HG03439 (cell line): ENCODE measurements around the gene TMEM178A.

ENCODE experiments used
- ATAC-seq: cut with Tn5 transposase; IDR thresholded peaks from one replicate; pipeline ENCODE4 v1.9.1; 2021; ENCODE audit warnings: mild to moderate bottlenecking, moderate library complexity; ENCODE audit not compliant: unreplicated experiment

The TMEM178A gene

GRCh38 chr2:39673018-39673417, 7.3 kb downstream of the TMEM178A start:
- ATAC-seq = no peak

- no peak for ATAC-seq
Observed at GRCh38 chr2:39676342-39676741, 10.6 kb downstream of the TMEM178A start.

GRCh38 chr2:39678170-39678569, 12.5 kb downstream of the TMEM178A start:
- ATAC-seq = no peak

GRCh38 chr2:39679805-39680204, 14.1 kb downstream of the TMEM178A start:
- no peak for ATAC-seq

GRCh38 chr2:39682066-39682692, 16.5 kb downstream of the TMEM178A start:
- no peak for ATAC-seq

GRCh38 chr2:39683022-39683699, 17.4 kb downstream of the TMEM178A start:
- no peak for ATAC-seq

- ATAC-seq = no peak
Observed at GRCh38 chr2:39684464-39684863, 18.7 kb downstream of the TMEM178A start.

GRCh38 chr2:39685126-39685525, 19.4 kb downstream of the TMEM178A start:
- no peak for ATAC-seq

- ATAC-seq = no peak
Observed at GRCh38 chr2:39686456-39686855, 20.7 kb downstream of the TMEM178A start.

GRCh38 chr2:39688181-39688580, 22.5 kb downstream of the TMEM178A start:
- no peak for ATAC-seq

GRCh38 chr2:39689272-39689841, 23.6 kb downstream of the TMEM178A start:
- no peak for ATAC-seq

- no peak for ATAC-seq
Observed at GRCh38 chr2:39689876-39690275, 24.2 kb downstream of the TMEM178A start.

GRCh38 chr2:39693245-39693644, 27.5 kb downstream of the TMEM178A start:
- no peak for ATAC-seq

GRCh38 chr2:39696101-39696553, 30.4 kb downstream of the TMEM178A start:
- ATAC-seq = no peak

GRCh38 chr2:39696838-39697237, 31.1 kb downstream of the TMEM178A start:
- no peak for ATAC-seq

GRCh38 chr2:39697454-39697853, 31.7 kb downstream of the TMEM178A start:
- ATAC-seq = no peak

- ATAC-seq = no peak
Observed at GRCh38 chr2:39701137-39701536, 35.4 kb downstream of the TMEM178A start.

GRCh38 chr2:39703181-39703872, 37.6 kb downstream of the TMEM178A start:
- no peak for ATAC-seq

GRCh38 chr2:39704540-39704939, 38.8 kb downstream of the TMEM178A start:
- ATAC-seq = no peak

- ATAC-seq = no peak
Observed at GRCh38 chr2:39705638-39706037, 39.9 kb downstream of the TMEM178A start.

- no peak for ATAC-seq
Observed at GRCh38 chr2:39706312-39706711, 40.6 kb downstream of the TMEM178A start.

- ATAC-seq = no peak
Observed at GRCh38 chr2:39706945-39707344, 41.2 kb downstream of the TMEM178A start.
